ENCODE measurements around the gene HOXB3. TPM values are rescaled to one million over a fixed set of nuclear protein-coding genes. Genes with fewer than 3 reads are reported as not detected.

Gene HOXB3
- 4.2 TPM for total RNA-seq

- Histone ChIP-seq H3K27ac (ENCODE audit: low read depth, low read length) (no peak within 1 kb of the TSS), H3K27me3 (ENCODE audit: control insufficient read depth in 3 of 3, insufficient read depth in 3 of 3, low read length in 3 of 3) (peaks cover 56 to 91% (median 84%) of the 10 kb centered on the region in 3 donors), H3K9ac (ENCODE audit: low read depth in 1 of 3, low read length in 3 of 3) (no peak within 1 kb of the TSS)
These were observed at the start of gene HOXB3 for GRCh38 chr17:48589831-48590606. HOXB3 (minus strand) TSS chr17:48590241; CDS start chr17:48552474, 37,767 bp downstream.

GRCh38 chr17:48639136-48639535 lies 49.1 kb upstream of the HOXB3 start:
- H3K9ac ChIP-seq (ENCODE audit: low read depth in 1 of 3, low read length in 3 of 3), result no peak overlapping the region
- no peaks in the 10 kb centered on the region for H3K36me3 ChIP-seq (ENCODE audit: control insufficient read depth in 3 of 3, insufficient read depth in 3 of 3, low read length in 3 of 3)
- H3K27me3 ChIP-seq (ENCODE audit: control insufficient read depth in 3 of 3, insufficient read depth in 3 of 3, low read length in 3 of 3), result peaks cover 89 to 97% (median 97%) of the 10 kb centered on the region in 3 donors
- no peak overlapping the region for H3K4me3 ChIP-seq (ENCODE audit: low read length in 3 of 3)
- no peak overlapping the region for H3K27ac ChIP-seq (ENCODE audit: low read depth, low read length)
- peaks cover 0 to 4% (median 0%) of the 10 kb centered on the region in 3 donors for H3K4me1 ChIP-seq (ENCODE audit: control insufficient read depth in 3 of 3, insufficient read depth in 3 of 3, low read length in 3 of 3)
- no peaks in the 10 kb centered on the region for H3K9me3 ChIP-seq (ENCODE audit: control insufficient read depth in 3 of 3, low read length in 3 of 3)

More at GRCh38 chr17:48589831-48590606, at the start of gene HOXB3:
- Histone ChIP-seq H3K4me3 (ENCODE audit: low read length in 3 of 3) (no peak within 1 kb of the TSS), H3K36me3 (ENCODE audit: control insufficient read depth in 3 of 3, insufficient read depth in 3 of 3, low read length in 3 of 3) (no peaks in the 10 kb centered on the region), H3K4me1 (ENCODE audit: control insufficient read depth in 3 of 3, insufficient read depth in 3 of 3, low read length in 3 of 3) (peaks cover 17 to 34% (median 21%) of the 10 kb centered on the region in 3 donors), H3K9me3 (ENCODE audit: control insufficient read depth in 3 of 3, low read length in 3 of 3) (no peaks in the 10 kb centered on the region)

GRCh38 chr17:48637323-48638260 lies 47.6 kb upstream of the HOXB3 start:
- Histone ChIP-seq H3K27ac (ENCODE audit: low read depth, low read length) (no peak overlapping the region), H3K36me3 (ENCODE audit: control insufficient read depth in 3 of 3, insufficient read depth in 3 of 3, low read length in 3 of 3) (no peaks in the 10 kb centered on the region), H3K9ac (ENCODE audit: low read depth in 1 of 3, low read length in 3 of 3) (no peak overlapping the region), H3K27me3 (ENCODE audit: control insufficient read depth in 3 of 3, insufficient read depth in 3 of 3, low read length in 3 of 3) (peaks cover 89 to 96% (median 95%) of the 10 kb centered on the region in 3 donors), H3K4me3 (ENCODE audit: low read length in 3 of 3) (no peak overlapping the region), H3K4me1 (ENCODE audit: control insufficient read depth in 3 of 3, insufficient read depth in 3 of 3, low read length in 3 of 3) (peaks cover 0 to 4% (median 2%) of the 10 kb centered on the region in 3 donors), H3K9me3 (ENCODE audit: control insufficient read depth in 3 of 3, low read length in 3 of 3) (no peaks in the 10 kb centered on the region)

- Histone ChIP-seq H3K4me1 (ENCODE audit: control insufficient read depth in 3 of 3, insufficient read depth in 3 of 3, low read length in 3 of 3) (peaks cover 0 to 4% (median 2%) of the 10 kb centered on the region in 3 donors), H3K36me3 (ENCODE audit: control insufficient read depth in 3 of 3, insufficient read depth in 3 of 3, low read length in 3 of 3) (no peaks in the 10 kb centered on the region), H3K27ac (ENCODE audit: low read depth, low read length) (no peak overlapping the region), H3K4me3 (ENCODE audit: low read length in 3 of 3) (peak overlapping the region in 1 of 3 donors; percentile 23), H3K27me3 (ENCODE audit: control insufficient read depth in 3 of 3, insufficient read depth in 3 of 3, low read length in 3 of 3) (peaks cover 89 to 96% (median 95%) of the 10 kb centered on the region in 3 donors), H3K9me3 (ENCODE audit: control insufficient read depth in 3 of 3, low read length in 3 of 3) (no peaks in the 10 kb centered on the region), H3K9ac (ENCODE audit: low read depth in 1 of 3, low read length in 3 of 3) (no peak overlapping the region)
These were observed 46.4 kb upstream of the HOXB3 start for GRCh38 chr17:48636177-48637018.

GRCh38 chr17:48634493-48635208 lies 44.6 kb upstream of the HOXB3 start:
- Histone ChIP-seq H3K27me3 (ENCODE audit: control insufficient read depth in 3 of 3, insufficient read depth in 3 of 3, low read length in 3 of 3) (peaks cover 96 to 99% (median 97%) of the 10 kb centered on the region in 3 donors), H3K36me3 (ENCODE audit: control insufficient read depth in 3 of 3, insufficient read depth in 3 of 3, low read length in 3 of 3) (no peaks in the 10 kb centered on the region), H3K27ac (ENCODE audit: low read depth, low read length) (no peak overlapping the region), H3K4me3 (ENCODE audit: low read length in 3 of 3) (no peak overlapping the region), H3K4me1 (ENCODE audit: control insufficient read depth in 3 of 3, insufficient read depth in 3 of 3, low read length in 3 of 3) (peaks cover 0 to 4% (median 2%) of the 10 kb centered on the region in 3 donors), H3K9ac (ENCODE audit: low read depth in 1 of 3, low read length in 3 of 3) (no peak overlapping the region), H3K9me3 (ENCODE audit: control insufficient read depth in 3 of 3, low read length in 3 of 3) (no peaks in the 10 kb centered on the region)

GRCh38 chr17:48633266-48633677 lies 43.2 kb upstream of the HOXB3 start:
- Histone ChIP-seq H3K4me1 (ENCODE audit: control insufficient read depth in 3 of 3, insufficient read depth in 3 of 3, low read length in 3 of 3) (peaks cover 0 to 4% (median 2%) of the 10 kb centered on the region in 3 donors), H3K9ac (ENCODE audit: low read depth in 1 of 3, low read length in 3 of 3) (no peak overlapping the region), H3K27ac (ENCODE audit: low read depth, low read length) (no peak overlapping the region), H3K36me3 (ENCODE audit: control insufficient read depth in 3 of 3, insufficient read depth in 3 of 3, low read length in 3 of 3) (no peaks in the 10 kb centered on the region), H3K4me3 (ENCODE audit: low read length in 3 of 3) (no peak overlapping the region), H3K9me3 (ENCODE audit: control insufficient read depth in 3 of 3, low read length in 3 of 3) (no peaks in the 10 kb centered on the region), H3K27me3 (ENCODE audit: control insufficient read depth in 3 of 3, insufficient read depth in 3 of 3, low read length in 3 of 3) (peaks cover 97 to 99% (median 98%) of the 10 kb centered on the region in 3 donors)

GRCh38 chr17:48632579-48633265 lies 42.7 kb upstream of the HOXB3 start:
- peaks cover 97 to 100% (median 99%) of the 10 kb centered on the region in 3 donors for H3K27me3 ChIP-seq (ENCODE audit: control insufficient read depth in 3 of 3, insufficient read depth in 3 of 3, low read length in 3 of 3)
- H3K36me3 ChIP-seq (ENCODE audit: control insufficient read depth in 3 of 3, insufficient read depth in 3 of 3, low read length in 3 of 3), result no peaks in the 10 kb centered on the region
- no peak overlapping the region for H3K27ac ChIP-seq (ENCODE audit: low read depth, low read length)
- H3K9ac ChIP-seq (ENCODE audit: low read depth in 1 of 3, low read length in 3 of 3), result no peak overlapping the region
- H3K4me1 ChIP-seq (ENCODE audit: control insufficient read depth in 3 of 3, insufficient read depth in 3 of 3, low read length in 3 of 3), result peaks cover 0 to 4% (median 2%) of the 10 kb centered on the region in 3 donors
- H3K9me3 ChIP-seq (ENCODE audit: control insufficient read depth in 3 of 3, low read length in 3 of 3), result no peaks in the 10 kb centered on the region
- no peak overlapping the region for H3K4me3 ChIP-seq (ENCODE audit: low read length in 3 of 3)

- H3K4me1 ChIP-seq (ENCODE audit: control insufficient read depth in 3 of 3, insufficient read depth in 3 of 3, low read length in 3 of 3), result peaks cover 0 to 4% (median 2%) of the 10 kb centered on the region in 3 donors
- H3K36me3 ChIP-seq (ENCODE audit: control insufficient read depth in 3 of 3, insufficient read depth in 3 of 3, low read length in 3 of 3), result no peaks in the 10 kb centered on the region
- H3K4me3 ChIP-seq (ENCODE audit: low read length in 3 of 3), result no peak overlapping the region
- H3K9ac ChIP-seq (ENCODE audit: low read depth in 1 of 3, low read length in 3 of 3), result no peak overlapping the region
- peaks cover 97 to 99% (median 99%) of the 10 kb centered on the region in 3 donors for H3K27me3 ChIP-seq (ENCODE audit: control insufficient read depth in 3 of 3, insufficient read depth in 3 of 3, low read length in 3 of 3)
- no peak overlapping the region for H3K27ac ChIP-seq (ENCODE audit: low read depth, low read length)
- H3K9me3 ChIP-seq (ENCODE audit: control insufficient read depth in 3 of 3, low read length in 3 of 3), result no peaks in the 10 kb centered on the region
These were observed 41.9 kb upstream of the HOXB3 start for GRCh38 chr17:48631693-48632578.

Data from skeletal muscle tissue (tissue), 4 donors.